GM18909 (cell line): Measurements from ENCODE around the gene VWA8.
"Not testable (repeated sequence)": the region's sequence is repeated elsewhere in the genome, so short reads cannot be mapped to it uniquely, and the experiment has no call there.

Experiments used
- ATAC-seq: cut with Tn5 transposase; IDR thresholded peaks from one replicate; pipeline ENCODE4 v1.9.1; 2021; ENCODE audit warnings: mild to moderate bottlenecking; ENCODE audit not compliant: unreplicated experiment, poor library complexity

VWA8 gene

DNA sequence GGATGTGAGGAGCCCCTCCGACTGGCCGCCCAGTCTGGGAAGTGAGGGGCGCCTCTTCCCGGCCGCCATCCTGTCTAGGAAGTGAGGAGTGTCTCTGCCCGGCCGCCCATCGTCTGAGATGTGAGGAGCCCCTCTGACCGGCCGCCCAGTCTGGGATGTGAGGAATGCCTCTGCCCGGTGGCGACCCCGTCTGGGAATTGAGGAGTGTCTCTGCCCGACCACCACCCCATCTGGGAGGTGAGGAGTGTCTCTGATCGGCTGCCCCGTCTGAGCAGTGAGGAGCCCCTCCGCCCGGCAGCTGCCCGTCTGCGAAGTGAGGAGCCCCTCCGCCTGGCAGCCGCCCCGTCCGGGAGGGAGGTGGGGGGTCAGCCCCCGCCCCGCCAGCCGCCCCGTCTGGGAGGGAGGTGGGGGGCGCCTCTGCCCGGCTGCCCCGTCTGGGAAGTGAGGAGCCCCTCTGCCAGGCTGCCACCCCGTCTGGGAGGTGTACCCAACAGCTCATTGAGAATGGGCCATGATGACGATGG, 389.0 kb downstream of the VWA8 start:
- not testable (repeated sequence) for ATAC-seq

GRCh38 chr13:41568972-41569351, 391.9 kb downstream of the VWA8 start:
- no peak for ATAC-seq

DNA sequence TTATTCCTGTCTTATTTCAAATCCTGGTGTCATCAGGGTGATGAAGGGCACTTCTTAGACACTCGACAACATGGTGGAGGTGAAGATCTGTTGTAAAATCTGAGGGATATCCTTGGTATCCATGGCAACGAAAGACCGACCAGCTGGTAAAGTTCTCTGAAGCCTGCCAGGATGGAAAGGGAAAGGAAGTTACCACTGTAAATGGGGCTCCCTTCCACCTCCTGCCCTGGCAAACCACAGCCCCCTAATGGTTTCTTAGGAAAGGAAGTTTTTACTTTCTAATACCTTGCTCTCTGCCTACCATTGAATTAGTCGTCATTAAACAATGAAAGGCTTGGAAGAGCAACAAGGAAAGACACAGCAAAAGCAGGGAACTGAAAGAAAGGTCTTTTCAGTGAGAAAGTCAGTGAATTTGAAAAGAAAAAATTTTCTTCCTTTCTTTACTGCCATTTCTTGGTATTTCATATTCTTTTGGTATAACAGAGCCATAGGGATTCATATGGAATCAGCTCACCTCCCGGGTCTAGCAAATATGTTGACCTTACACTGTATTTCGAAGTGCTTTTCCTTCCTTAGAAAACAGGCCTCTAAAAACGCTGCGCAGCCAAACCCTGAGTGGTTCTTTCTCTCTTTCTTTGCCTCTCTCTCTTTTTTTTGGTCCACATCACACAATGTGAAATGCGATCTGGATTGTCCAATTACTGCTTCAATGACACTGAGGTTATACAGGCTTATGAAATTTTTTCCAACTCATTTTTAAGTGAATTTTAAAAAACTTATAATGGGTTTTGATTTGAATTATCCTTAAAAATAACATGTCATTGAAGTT, 392.6 kb downstream of the VWA8 start:
- no peak for ATAC-seq

DNA sequence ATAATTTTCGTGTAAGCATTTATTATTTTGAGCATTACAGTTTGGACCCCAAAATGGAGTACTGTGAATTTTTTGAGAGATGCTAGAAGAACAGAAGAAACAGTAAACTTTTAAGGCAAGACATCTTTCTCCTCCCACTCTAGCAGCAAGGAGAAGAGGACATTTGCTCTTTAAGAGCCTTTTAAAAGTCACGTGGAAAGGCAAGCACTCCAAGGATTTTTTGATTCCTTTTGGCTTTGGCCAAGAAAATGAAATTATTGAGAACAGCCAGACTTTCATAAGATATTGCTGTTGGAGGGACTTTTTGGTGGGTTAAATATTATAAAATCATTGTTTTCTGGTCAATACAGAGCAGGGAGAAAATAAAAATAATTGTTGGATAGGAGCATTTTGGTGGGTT, 393.5 kb downstream of the VWA8 start:
- ATAC-seq: no peak

DNA sequence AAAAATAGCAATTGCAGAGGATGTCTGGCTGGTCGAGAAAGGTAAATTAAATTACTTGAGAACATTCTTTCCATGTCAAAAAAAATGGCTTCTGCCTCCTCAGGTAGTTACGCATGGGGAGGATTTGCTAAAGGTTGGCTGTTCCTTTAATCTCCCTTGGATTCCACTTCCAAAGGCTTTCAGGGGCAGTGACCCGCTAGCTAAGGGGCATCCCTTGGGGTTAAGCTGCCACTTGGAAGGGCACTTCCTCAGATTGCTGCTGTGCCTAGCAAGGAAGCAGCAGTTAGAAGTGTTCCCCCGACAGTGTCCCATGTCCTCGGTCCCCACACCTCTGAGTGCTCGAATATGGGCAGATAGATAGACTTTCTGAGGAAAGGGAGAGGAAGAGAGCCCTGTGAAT, 395.1 kb downstream of the VWA8 start:
- ATAC-seq: no peak

- no peak for ATAC-seq
Observed at GRCh38 chr13:41565216-41565615, 395.7 kb downstream of the VWA8 start.

- no peak for ATAC-seq
Observed at GRCh38 chr13:41563984-41564365, 396.9 kb downstream of the VWA8 start.

DNA sequence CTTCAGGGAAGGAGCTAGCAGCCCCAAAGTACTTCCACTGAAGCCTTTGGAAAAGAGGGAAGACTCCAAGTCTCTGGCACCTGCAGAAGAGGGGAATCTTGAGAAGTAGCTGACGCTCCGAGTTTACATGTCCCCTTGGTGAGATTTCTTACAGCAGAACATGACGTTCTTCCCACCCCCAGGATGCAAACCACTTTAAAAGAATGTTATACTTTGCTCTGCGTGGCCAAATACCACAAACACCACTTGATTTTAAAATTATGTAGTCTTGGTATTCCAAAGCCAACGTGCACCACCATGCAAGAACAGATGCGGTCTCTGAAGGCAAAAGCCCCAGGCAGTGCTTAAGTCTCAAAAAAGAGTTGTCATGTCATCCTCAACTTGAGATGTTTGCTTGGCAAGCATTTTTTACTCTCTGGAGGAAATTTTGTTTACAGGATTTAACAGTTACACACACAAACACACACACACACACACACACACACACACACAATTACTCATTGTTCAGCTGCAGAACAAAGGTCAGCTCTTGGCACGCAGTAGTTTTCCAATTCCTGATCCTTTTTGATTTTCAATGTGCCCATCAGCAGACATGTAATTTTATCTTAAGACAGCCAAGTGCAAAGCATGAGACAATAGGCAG, 397.4 kb downstream of the VWA8 start:
- ATAC-seq: no peak

GRCh38 chr13:41562541-41563178, 398.2 kb downstream of the VWA8 start:
- ATAC-seq: no peak

DNA sequence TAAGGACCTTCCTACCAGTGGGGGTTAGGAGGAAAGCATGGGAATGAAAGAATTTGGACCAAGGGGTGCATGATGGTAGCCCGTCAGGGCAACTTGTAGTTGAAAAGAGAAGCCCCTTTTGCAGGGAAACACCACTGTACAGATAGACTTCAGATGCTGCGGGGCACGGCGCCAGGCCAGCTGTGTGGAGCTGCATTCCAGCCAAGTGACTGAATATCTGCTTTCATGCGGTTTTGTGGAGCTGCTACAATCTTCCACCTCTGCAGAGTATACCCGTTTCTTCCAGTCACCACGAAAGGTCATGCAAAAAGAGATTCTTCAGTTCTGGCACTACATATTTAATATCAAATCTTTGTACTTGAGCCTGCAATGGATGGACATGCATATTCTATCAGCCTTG, 398.8 kb downstream of the VWA8 start:
- ATAC-seq: no peak

GRCh38 chr13:41561170-41561569, 399.7 kb downstream of the VWA8 start:
- ATAC-seq: no peak

GRCh38 chr13:41558781-41559560, 401.9 kb downstream of the VWA8 start:
- no peak for ATAC-seq

DNA sequence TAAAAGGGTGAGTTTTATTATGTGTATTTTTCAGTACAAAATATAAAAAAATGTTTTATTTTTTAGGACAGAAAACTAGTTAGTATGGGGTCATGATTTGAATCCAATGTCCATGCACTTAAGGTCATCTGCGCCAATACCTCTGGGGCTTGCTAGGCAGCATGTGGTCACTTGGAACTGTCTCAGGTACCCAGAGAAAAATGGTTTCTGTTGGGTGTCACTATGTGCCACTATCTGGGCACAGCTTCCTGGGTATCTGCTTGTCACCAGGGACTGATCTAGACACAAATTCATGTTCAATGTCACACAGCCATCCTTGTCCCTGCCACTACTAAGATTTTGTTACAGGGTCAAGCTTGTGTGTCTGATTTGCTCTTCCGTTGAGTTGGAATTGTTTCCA, 403.2 kb downstream of the VWA8 start:
- no peak for ATAC-seq

DNA sequence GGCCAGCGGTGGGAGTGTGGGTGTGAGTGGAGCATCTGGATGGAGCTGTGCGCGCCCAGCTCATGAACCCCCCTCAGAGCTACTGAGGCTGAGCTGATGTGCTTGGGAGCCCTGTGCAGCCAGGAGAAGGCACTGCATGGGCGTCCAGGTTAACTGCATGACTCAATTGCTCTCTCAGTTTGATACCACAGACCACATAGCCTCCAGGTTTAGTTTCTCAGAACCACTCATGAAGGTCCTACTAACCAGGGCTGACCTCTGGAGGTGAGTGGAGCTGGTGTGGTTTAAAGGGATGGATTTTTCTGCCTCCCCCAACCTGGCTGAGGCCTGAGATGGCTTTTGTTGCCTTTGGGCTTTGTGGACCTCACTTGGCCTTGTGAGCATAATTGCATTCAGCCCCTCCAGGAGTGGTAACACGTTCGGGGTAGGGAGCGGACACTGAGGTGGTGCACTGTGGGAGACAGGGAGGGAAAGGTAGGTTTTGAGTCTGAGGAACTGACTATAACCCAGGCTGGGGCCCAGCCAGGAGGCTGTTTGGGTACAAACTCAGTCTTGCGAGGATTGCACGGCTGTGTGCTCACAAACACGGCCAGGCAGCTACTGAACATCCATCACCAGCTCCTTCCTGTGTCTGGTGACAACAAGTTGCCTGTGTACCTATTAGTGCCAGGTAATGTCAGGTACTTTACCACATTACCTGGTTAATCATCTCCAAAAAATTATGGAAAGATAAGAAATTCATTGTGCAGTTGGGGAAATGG, 406.1 kb downstream of the VWA8 start:
- peak; percentile 92 for ATAC-seq

GRCh38 chr13:41554180-41554579, 406.7 kb downstream of the VWA8 start:
- no peak for ATAC-seq

DNA sequence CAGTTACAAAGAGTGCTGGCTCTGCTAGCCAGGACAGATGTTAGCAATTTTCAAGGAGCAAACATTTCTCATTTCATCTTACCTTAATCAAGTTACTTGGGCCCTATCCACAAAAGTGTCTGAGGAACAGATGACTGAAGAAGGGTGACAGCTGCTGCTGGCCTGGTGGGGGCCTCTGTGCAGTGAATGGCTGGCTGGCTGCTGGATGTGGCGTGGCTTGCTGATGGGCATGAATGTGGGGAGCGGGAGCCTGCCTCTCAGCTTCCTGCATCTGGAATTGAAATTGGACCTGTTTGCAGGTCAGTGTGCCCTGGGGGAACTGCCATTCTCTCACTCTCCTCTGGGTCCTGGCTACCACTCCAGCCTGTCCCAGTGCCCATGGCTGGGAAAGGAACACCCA, 408.9 kb downstream of the VWA8 start:
- ATAC-seq: no peak

GRCh38 chr13:41550276-41550675, 410.6 kb downstream of the VWA8 start:
- ATAC-seq: no peak

GRCh38 chr13:41549491-41549890, 411.4 kb downstream of the VWA8 start:
- no peak for ATAC-seq

DNA sequence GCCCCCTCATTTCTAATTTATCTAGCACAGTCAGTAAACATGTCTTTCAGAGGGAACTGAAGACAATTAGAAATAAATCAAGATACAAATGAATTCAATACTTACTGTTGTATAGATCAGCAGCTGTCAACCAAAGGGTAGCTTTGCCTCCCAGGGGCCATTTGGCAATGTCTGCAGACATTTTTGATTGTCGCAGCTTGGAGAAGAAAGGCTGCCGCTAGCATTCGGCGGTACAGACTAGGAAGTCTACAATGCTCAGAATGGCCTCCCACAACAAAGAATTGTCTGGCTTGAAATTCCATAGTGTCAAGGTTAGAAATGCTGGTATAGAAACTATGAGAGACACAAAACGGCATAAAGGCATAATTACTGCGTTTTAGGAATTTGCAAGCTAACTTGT, 412.0 kb downstream of the VWA8 start:
- ATAC-seq: no peak

GRCh38 chr13:41548031-41548430, 412.9 kb downstream of the VWA8 start:
- ATAC-seq: no peak
